HEK293 (cell line): ENCODE data around the gene PRKCE.

Experiments used
- CTCF ChIA-PET: fragments of 350-600 bp; formaldehyde crosslinking; extraction: SDS; loops from one replicate; lab custom pipeline; 2021; ENCODE audit warnings: antibody characterized with exemption; lab: Yijun Ruan, JAX
- POLR2A ChIA-PET: fragments of 300-600 bp; formaldehyde crosslinking; extraction: SDS; loops from one replicate; lab custom pipeline; 2020; ENCODE audit warnings: antibody characterized with exemption, inconsistent platforms; lab: Yijun Ruan, JAX
- H3K27ac ChIP-seq: fragments of 200-500 bp; sonication (Bioruptor generic); 2 replicates; pipeline ENCODE4 v1.5.1; 2014; ENCODE audit warnings: low read depth, low read length, control low read depth, inconsistent platforms; ENCODE audit errors: extremely low read depth
- H3K36me3 ChIP-seq, 2 experiments: fragments of 200-500 bp in 1 of 2; sonication (Bioruptor generic) in 1 of 2; 1 replicate in 1 of 2; 2 replicates in 1 of 2; pipeline ENCODE4 v1.5.1; 2014 to 2017; ENCODE audit warnings: inconsistent platforms in 2 of 2, low read length in 2 of 2; ENCODE audit not compliant: control insufficient read depth in 2 of 2, insufficient read depth in 1 of 2
- H3K4me1 ChIP-seq: fragments of 200-500 bp; sonication (Bioruptor generic); 2 replicates; pipeline ENCODE4 v1.5.1; 2014; ENCODE audit warnings: mild to moderate bottlenecking, low read length, inconsistent platforms; ENCODE audit not compliant: control insufficient read depth, insufficient read depth
- H3K4me3 ChIP-seq: 2 replicates; pipeline ENCODE4 v1.5.1; 2011; ENCODE audit warnings: low read depth, mild to moderate bottlenecking, control low read depth, low read length, moderate library complexity
- H3K9me3 ChIP-seq: fragments of 200-500 bp; sonication (Bioruptor generic); 2 replicates; pipeline ENCODE4 v1.5.1; 2014; ENCODE audit warnings: low read depth, low read length, inconsistent platforms; ENCODE audit not compliant: control insufficient read depth, insufficient read depth
- HOXD13 ChIP-seq: sonication (generic); formaldehyde crosslinking; IDR thresholded peaks from 2 replicates; pipeline ENCODE4 v1.8.0; 2022; ENCODE audit warnings: missing genetic modification reagents, borderline replicate concordance
- KLF16 ChIP-seq: fragments of 450-650 bp; formaldehyde crosslinking; IDR thresholded peaks from 2 replicates; pipeline ENCODE4 v1.5.1; 2017; ENCODE audit warnings: missing biosample characterization, missing genetic modification characterization
- MZF1 ChIP-seq: fragments of 450-650 bp; formaldehyde crosslinking; IDR thresholded peaks from 2 replicates; pipeline ENCODE4 v1.5.1; 2017; ENCODE audit warnings: missing biosample characterization, missing genetic modification characterization, borderline replicate concordance
- TCF7L2 ChIP-seq: IDR thresholded peaks from 2 replicates; pipeline ENCODE4 v1.6.1; 2011; ENCODE audit warnings: low read depth, mild to moderate bottlenecking, inconsistent platforms, low read length, moderate library complexity, borderline replicate concordance
- TSHZ1 ChIP-seq: fragments of 450-650 bp; formaldehyde crosslinking; IDR thresholded peaks from 2 replicates; pipeline ENCODE4 v1.5.1; 2016; ENCODE audit warnings: missing biosample characterization, missing genetic modification characterization, borderline replicate concordance
- ZEB2 ChIP-seq: fragments of 450-650 bp; formaldehyde crosslinking; IDR thresholded peaks from 2 replicates; pipeline ENCODE4 v1.5.1; 2016; ENCODE audit warnings: missing biosample characterization, missing genetic modification characterization
- ZNF138 ChIP-seq: fragments of 450-650 bp; formaldehyde crosslinking; IDR thresholded peaks from 2 replicates; pipeline ENCODE4 v1.5.1; 2016; ENCODE audit warnings: missing biosample characterization, missing genetic modification characterization, borderline replicate concordance
- ZNF140 ChIP-seq: fragments of 450-650 bp; formaldehyde crosslinking; IDR thresholded peaks from 2 replicates; pipeline ENCODE4 v1.5.1; 2016; ENCODE audit warnings: missing biosample characterization, missing genetic modification characterization
- ZNF174 ChIP-seq: fragments of 450-650 bp; formaldehyde crosslinking; IDR thresholded peaks from 2 replicates; pipeline ENCODE4 v1.5.0; 2017; ENCODE audit warnings: missing biosample characterization, mild to moderate bottlenecking, missing genetic modification characterization
- ZNF19 ChIP-seq: fragments of 450-650 bp; formaldehyde crosslinking; IDR thresholded peaks from 2 replicates; pipeline ENCODE4; 2016; ENCODE audit warnings: missing biosample characterization, missing genetic modification characterization, low read depth
- ZNF274 ChIP-seq, 2 experiments: fragments of 200-500 bp in 1 of 2; fragments of 450-650 bp in 1 of 2; sonication (Bioruptor generic) in 1 of 2; formaldehyde crosslinking in 1 of 2; IDR thresholded peaks; 2 replicates each; pipeline versions ENCODE4 v1.5.1 to v1.6.1; 2014 to 2016; ENCODE audit warnings: borderline replicate concordance in 1 of 2, inconsistent platforms in 1 of 2, low read length in 1 of 2, missing biosample characterization in 1 of 2, missing genetic modification characterization in 1 of 2
- ZNF350 ChIP-seq: fragments of 450-650 bp; formaldehyde crosslinking; IDR thresholded peaks from 2 replicates; pipeline ENCODE4 v1.5.0; 2017; ENCODE audit warnings: missing biosample characterization, mild to moderate bottlenecking, missing genetic modification characterization
- ZNF362 ChIP-seq: fragments of 450-650 bp; formaldehyde crosslinking; IDR thresholded peaks from 2 replicates; pipeline ENCODE4 v1.5.1; 2016; ENCODE audit warnings: missing biosample characterization, missing genetic modification characterization
- ZNF394 ChIP-seq: fragments of 450-650 bp; formaldehyde crosslinking; IDR thresholded peaks from 2 replicates; pipeline ENCODE4 v1.5.1; 2016; ENCODE audit warnings: missing biosample characterization, missing genetic modification characterization, mild to moderate bottlenecking, moderate library complexity, borderline replicate concordance
- ZNF501 ChIP-seq: fragments of 450-650 bp; formaldehyde crosslinking; IDR thresholded peaks from 2 replicates; pipeline ENCODE4 v1.5.1; 2016; ENCODE audit warnings: missing biosample characterization, missing genetic modification characterization
- ZNF580 ChIP-seq: fragments of 450-650 bp; formaldehyde crosslinking; IDR thresholded peaks from 2 replicates; pipeline ENCODE4 v1.5.1; 2016; ENCODE audit warnings: missing biosample characterization, missing genetic modification characterization
- ZNF596 ChIP-seq: fragments of 450-650 bp; IDR thresholded peaks from 2 replicates; pipeline ENCODE4 v1.5.0; 2018; ENCODE audit warnings: missing biosample characterization, mild to moderate bottlenecking, missing genetic modification characterization, moderate library complexity
- ZNF600 ChIP-seq: fragments of 450-650 bp; formaldehyde crosslinking; IDR thresholded peaks from 2 replicates; pipeline ENCODE4 v1.5.1; 2016; ENCODE audit warnings: missing biosample characterization, missing genetic modification characterization
- ZNF626 ChIP-seq: fragments of 450-650 bp; sonication (Bioruptor Pico); formaldehyde crosslinking; IDR thresholded peaks from 2 replicates; pipeline ENCODE4 v1.5.1; 2018; ENCODE audit warnings: missing biosample characterization, missing genetic modification characterization, inconsistent platforms
- ZNF629 ChIP-seq: fragments of 450-650 bp; formaldehyde crosslinking; IDR thresholded peaks from 2 replicates; pipeline ENCODE4 v1.5.1; 2017; ENCODE audit warnings: missing biosample characterization, missing genetic modification characterization
- ZNF677 ChIP-seq: fragments of 450-650 bp; IDR thresholded peaks from 2 replicates; pipeline ENCODE4 v1.5.0; 2018; ENCODE audit warnings: missing biosample characterization, mild to moderate bottlenecking, missing genetic modification characterization, moderate library complexity
- ZNF707 ChIP-seq: fragments of 450-650 bp; formaldehyde crosslinking; IDR thresholded peaks from 2 replicates; pipeline ENCODE4 v1.5.1; 2016; ENCODE audit warnings: missing biosample characterization, missing genetic modification characterization
- ZNF785 ChIP-seq: fragments of 450-650 bp; formaldehyde crosslinking; IDR thresholded peaks from 2 replicates; pipeline ENCODE4 v1.5.1; 2016; ENCODE audit warnings: missing biosample characterization, missing genetic modification characterization
- ZNF791 ChIP-seq: fragments of 450-650 bp; formaldehyde crosslinking; IDR thresholded peaks from 2 replicates; pipeline ENCODE4 v1.5.1; 2016; ENCODE audit warnings: missing biosample characterization, missing genetic modification characterization
- ZNF837 ChIP-seq: fragments of 450-650 bp; formaldehyde crosslinking; IDR thresholded peaks from 2 replicates; pipeline ENCODE4 v1.5.1; 2016; ENCODE audit warnings: missing biosample characterization, missing genetic modification characterization

The PRKCE gene

GRCh38 chr2:45676088-45676487 is 24.6 kb downstream of the PRKCE start:
- H3K4me3 ChIP-seq = no peak overlapping the region
- ChIA-PET POLR2A (no interaction called here), CTCF (no interaction called here)
- no peaks in the 10 kb centered on the region for H3K9me3 ChIP-seq
- no peak overlapping the region for H3K27ac ChIP-seq
- H3K4me1 ChIP-seq = peaks cover 20% of the 10 kb centered on the region
- TF ChIP-seq KLF16 (tag by site-specific recombination) = no peak
- TF ChIP-seq ZNF274 (IDR thresholded peaks at IDR 0.05; ENCODE audit: low read length) = no peak
- no peak for TF ChIP-seq ZNF274 (tag by site-specific recombination; IDR thresholded peaks at IDR 0.05; ENCODE audit: borderline replicate concordance)
- TF ChIP-seq ZNF501 = no peak
- no peak for TF ChIP-seq ZNF677
- no peak for TF ChIP-seq ZNF837
- TF ChIP-seq ZNF580 = no peak
- no peak for TF ChIP-seq TSHZ1
- no peak for TF ChIP-seq MZF1 (tag by site-specific recombination)
- no peak for TF ChIP-seq ZNF174
- H3K36me3 ChIP-seq = no peaks in the 10 kb centered on the region

GRCh38 chr2:45678791-45679348 is 27.4 kb downstream of the PRKCE start:
- no peak overlapping the region for H3K27ac ChIP-seq

GRCh38 chr2:45680351-45680967 is 29.0 kb downstream of the PRKCE start:
- TF ChIP-seq ZNF791 (tag by site-specific recombination) (no peak), ZNF362 (tag by site-specific recombination) (no peak), ZNF350 (tag by site-specific recombination) (no peak), ZNF394 (tag by site-specific recombination) (no peak), ZNF138 (tag by site-specific recombination) (no peak), ZNF707 (no peak), ZNF785 (tag by site-specific recombination) (no peak), ZNF19 (no peak), ZEB2 (no peak), ZNF626 (tag by site-specific recombination) (no peak), ZNF596 (tag by site-specific recombination) (no peak), TCF7L2 (no peak), ZNF629 (tag by site-specific recombination) (no peak), ZNF140 (tag by site-specific recombination) (no peak), HOXD13 (no peak)
- no peaks in the 10 kb centered on the region for H3K36me3 ChIP-seq
- POLR2A ChIA-PET = no interaction called here
- no peak overlapping the region for H3K4me3 ChIP-seq
- no peaks in the 10 kb centered on the region for H3K9me3 ChIP-seq
- H3K4me1 ChIP-seq = peaks cover 7% of the 10 kb centered on the region
- CTCF ChIA-PET = no interaction called here
- no peak overlapping the region for H3K27ac ChIP-seq

More at GRCh38 chr2:45678791-45679348, 27.4 kb downstream of the PRKCE start:
- Histone ChIP-seq H3K4me3 (no peak overlapping the region), H3K9me3 (no peaks in the 10 kb centered on the region)
- no peak for TF ChIP-seq ZNF600 (tag by site-specific recombination)
- TF ChIP-seq, all 188 proteins: peak for 0
- Histone ChIP-seq H3K36me3 (no peaks in the 10 kb centered on the region), H3K4me1 (peaks cover 22% of the 10 kb centered on the region)
- ChIA-PET CTCF (no interaction called here), POLR2A (no interaction called here)
